GM10266 (cell line): ENCODE data around the gene NGF.

Experiments used
- DNase-seq: peaks from one replicate; pipeline ENCODE4 v3.0.0; 2012; ENCODE audit errors: extremely low spot score
- CTCF ChIP-seq: IDR thresholded peaks from 2 replicates; pipeline ENCODE4 v1.5.1; 2012; ENCODE audit warnings: mild to moderate bottlenecking, low read depth; ENCODE audit not compliant: control insufficient read depth, insufficient read depth; ENCODE audit errors: missing control alignments

The NGF gene

GRCh38 chr1:115286431-115287205, 51.4 kb downstream of the NGF start:
- no peak for TF ChIP-seq CTCF
- DNase-seq, result no peak

- no peak for DNase-seq
- no peak for TF ChIP-seq CTCF
These were observed 53.8 kb downstream of the NGF start for GRCh38 chr1:115284209-115284608.

- DNase-seq, result no peak
- TF ChIP-seq CTCF, result no peak
These were observed 54.3 kb downstream of the NGF start for GRCh38 chr1:115283681-115284146.

- TF ChIP-seq CTCF, result no peak
These were observed 54.8 kb downstream of the NGF start for GRCh38 chr1:115283249-115283648.

GRCh38 chr1:115282807-115283208, 55.2 kb downstream of the NGF start:
- no peak for TF ChIP-seq CTCF
- no peak for DNase-seq

More at GRCh38 chr1:115283249-115283648, 54.8 kb downstream of the NGF start:
- no peak for DNase-seq

GRCh38 chr1:115281143-115281542, 56.9 kb downstream of the NGF start:
- TF ChIP-seq CTCF, result no peak
- DNase-seq, result no peak

GRCh38 chr1:115280064-115280463, 58.0 kb downstream of the NGF start:
- TF ChIP-seq CTCF, result no peak
- DNase-seq, result no peak
